Testis (tissue), 2 donors: ENCODE data around the gene AVL9.

Experiments
- CTCF ChIP-seq, 3 experiments: fragments of 450-650 bp in 2 of 3; fragments of 200-600 bp in 1 of 3; sonication (generic) in 1 of 3; IDR thresholded peaks; one replicate each; pipeline ENCODE4 v1.5.1; 2016 to 2019; ENCODE audit warnings: antibody characterized with exemption in 3 of 3, mild to moderate bottlenecking in 2 of 3, moderate library complexity in 1 of 3
- POLR2A ChIP-seq: fragments of 450-650 bp; IDR thresholded peaks from one replicate; pipeline ENCODE4 v1.6.1; 2017; ENCODE audit warnings: antibody characterized with exemption, mild to moderate bottlenecking, moderate library complexity

GRCh38 chr7:32631021-32631420 lies 135.7 kb downstream of the AVL9 start:
- no peak for TF ChIP-seq POLR2A
- no peak for TF ChIP-seq CTCF (IDR thresholded peaks at IDR 0.05)
